HT-29 (cell line): ENCODE data around the gene ADGRL3. TPM values are rescaled to one million over a fixed set of nuclear protein-coding genes. Genes with fewer than 3 reads are reported as not detected.
A peak's percentile ranks its signal among the peaks of the same experiment; 100 is the strongest.

Experiments
- DNase-seq: peaks from one replicate; pipeline ENCODE4 v3.0.0-alpha.2; 2015; ENCODE audit warnings: low spot score
- total RNA-seq: library from RNA; depleted of rRNA; stranded (reverse); fragments of >200 nt; shearing (Covaris generic); gene quantifications from 2 replicates; pipeline ENCODE4 v1.2.3, GENCODE V29; 2014

Gene ADGRL3
- total RNA-seq, 1 experiment from 2014 or later, result not detected

DNA sequence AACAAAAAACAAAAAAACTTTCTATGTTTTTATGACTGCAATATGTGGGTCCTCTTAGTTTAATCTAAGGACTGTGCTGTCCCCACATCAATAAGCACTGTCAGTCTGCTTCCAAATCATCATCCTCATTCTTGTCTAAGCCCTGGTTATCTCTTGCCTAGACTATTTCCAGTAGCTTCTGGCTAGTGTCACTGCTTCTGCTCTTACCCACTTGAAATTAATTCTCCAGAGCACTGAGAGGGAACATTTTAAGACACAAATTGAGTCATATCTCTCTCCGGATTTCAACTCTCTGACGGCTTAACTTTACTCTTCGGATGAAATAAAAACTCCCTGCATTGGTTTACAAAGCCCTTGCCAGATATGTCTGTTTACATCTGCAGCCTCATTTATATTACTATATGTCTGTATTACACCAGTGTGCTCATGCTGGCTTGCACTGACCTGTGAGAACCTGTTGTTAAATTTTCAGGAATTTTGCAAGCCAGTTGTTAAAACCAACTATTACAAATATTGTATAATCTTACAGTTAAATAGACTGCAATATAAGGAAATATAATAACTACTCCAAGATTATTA is 345.9 kb downstream of the ADGRL3 start:
- no peak for DNase-seq

- DNase-seq, result no peak
Observed at GRCh38 chr4:61549336-61549735, 349.2 kb downstream of the ADGRL3 start.

DNA sequence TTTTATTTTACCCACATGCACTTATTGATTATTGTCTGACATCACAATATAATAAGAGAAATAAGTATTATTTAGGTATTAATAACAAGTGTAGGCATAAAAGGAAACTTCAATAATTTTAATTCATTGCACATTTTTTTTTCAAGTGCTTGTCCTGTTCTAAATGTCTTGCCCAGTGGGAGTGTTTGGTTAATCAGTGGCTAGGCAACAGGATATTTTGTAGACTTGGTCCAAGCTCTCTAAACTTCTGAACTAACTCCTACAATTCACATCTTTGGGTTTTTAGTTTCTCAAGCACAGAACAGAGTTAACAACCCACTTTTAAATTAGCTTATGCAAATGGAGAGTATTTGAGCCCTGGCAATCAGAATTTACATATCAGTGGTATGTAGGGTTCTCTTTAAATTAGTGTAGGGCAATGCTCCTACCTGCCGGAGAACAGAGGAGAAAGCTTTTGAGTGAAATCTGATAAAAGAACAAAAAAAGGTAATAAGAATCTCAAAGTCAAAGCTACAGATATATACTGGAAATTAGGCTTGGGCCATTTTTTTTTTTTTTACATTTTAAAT is 353.5 kb downstream of the ADGRL3 start:
- no peak for DNase-seq

- peak; percentile 79 for DNase-seq
Observed at GRCh38 chr4:61555789-61556188, 355.7 kb downstream of the ADGRL3 start.

- peak; percentile 70 for DNase-seq
Observed at GRCh38 chr4:61556277-61556676, 356.2 kb downstream of the ADGRL3 start.

DNA sequence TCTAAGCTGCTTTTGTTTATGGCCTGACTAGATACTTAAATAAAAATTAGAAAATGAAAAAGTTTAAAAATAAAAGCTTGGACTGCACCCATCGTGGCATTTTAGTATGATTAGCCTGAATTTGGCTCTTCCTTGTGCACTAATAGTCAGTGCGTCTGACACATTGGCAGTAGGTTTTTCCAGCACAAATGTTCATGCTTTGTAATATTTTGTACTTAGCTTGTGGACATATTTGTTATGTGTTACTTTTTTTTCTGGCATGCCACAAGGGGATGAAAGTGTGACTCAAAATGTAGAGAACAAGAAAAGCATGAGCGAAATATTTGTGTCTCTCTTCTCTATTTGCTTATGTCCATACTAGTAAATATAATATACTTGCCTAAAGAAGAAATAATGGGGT is 359.3 kb downstream of the ADGRL3 start:
- DNase-seq, result no peak

DNA sequence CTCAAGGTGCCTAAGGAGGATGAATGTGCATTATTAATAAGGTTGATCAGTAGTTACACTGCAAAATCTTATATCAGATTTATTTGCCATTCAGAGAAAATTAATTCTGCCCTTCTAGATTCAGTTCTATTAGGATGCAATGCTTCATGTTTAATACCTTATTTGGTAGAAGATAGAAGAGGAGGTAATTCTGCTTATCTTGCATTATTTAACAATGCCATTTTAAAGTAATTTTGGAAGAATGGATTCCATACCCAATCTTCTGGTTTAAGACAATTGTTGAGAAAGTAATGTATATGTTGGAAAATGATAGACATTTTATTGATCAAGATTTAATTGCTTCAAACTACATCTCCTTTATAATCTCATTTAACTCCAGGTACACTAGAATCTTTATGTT is 360.9 kb downstream of the ADGRL3 start:
- no peak for DNase-seq

DNA sequence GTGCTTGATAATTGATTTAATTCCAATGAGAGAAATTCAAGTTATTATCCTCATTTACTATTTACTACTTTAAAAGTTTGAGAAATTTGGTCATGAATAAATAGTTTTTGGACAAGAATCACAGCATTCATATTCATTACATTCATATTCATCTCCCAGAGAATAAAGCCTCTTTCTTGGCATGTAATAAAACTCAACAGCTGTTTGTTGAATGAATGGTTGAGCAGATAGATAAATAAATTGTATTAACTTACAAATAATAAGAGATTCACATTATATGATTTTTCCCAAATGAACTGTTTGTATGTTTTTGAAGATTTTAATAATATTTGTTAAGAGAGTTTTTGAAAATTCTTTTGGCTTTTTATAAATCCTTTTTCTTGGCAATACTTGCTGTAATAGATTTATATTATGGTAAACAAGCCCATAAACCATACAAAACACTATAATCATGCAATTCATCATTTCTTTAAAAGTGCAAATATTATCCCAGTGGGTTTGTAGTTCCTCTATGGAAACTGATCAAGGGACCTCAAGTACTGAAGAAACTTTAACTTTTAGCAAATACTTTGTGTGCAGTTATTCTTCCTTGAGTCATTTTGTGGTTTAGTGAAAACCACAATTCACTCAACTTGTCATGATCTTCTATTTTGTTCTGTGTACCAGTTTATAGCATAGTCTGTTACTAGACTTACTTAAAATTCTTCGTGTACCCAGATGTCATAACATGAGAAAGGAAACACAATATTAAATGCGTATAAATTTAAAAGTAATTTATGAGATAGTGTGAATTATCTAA is 371.8 kb downstream of the ADGRL3 start:
- DNase-seq, result no peak

- DNase-seq, result no peak
Observed at GRCh38 chr4:61575796-61576195, 375.7 kb downstream of the ADGRL3 start.

DNA sequence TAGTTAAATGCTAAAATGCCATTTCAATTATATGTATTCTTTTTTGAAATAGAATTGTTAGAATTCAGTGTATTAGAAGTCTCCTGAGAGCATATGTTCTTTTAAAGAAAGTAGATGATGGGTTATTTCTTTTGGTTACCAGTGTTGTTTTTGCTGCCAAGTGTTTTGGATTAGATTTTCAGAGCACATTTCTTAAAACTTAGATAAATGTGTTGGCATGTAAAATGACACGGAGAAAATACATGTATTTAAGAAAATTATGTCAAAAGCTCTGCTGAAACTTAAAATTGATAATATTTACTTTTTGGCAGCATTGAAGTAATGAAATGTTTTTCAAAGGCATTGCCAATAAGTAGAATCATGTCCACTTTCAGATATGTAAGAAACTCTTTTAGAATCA is 379.7 kb downstream of the ADGRL3 start:
- DNase-seq, result no peak

DNA sequence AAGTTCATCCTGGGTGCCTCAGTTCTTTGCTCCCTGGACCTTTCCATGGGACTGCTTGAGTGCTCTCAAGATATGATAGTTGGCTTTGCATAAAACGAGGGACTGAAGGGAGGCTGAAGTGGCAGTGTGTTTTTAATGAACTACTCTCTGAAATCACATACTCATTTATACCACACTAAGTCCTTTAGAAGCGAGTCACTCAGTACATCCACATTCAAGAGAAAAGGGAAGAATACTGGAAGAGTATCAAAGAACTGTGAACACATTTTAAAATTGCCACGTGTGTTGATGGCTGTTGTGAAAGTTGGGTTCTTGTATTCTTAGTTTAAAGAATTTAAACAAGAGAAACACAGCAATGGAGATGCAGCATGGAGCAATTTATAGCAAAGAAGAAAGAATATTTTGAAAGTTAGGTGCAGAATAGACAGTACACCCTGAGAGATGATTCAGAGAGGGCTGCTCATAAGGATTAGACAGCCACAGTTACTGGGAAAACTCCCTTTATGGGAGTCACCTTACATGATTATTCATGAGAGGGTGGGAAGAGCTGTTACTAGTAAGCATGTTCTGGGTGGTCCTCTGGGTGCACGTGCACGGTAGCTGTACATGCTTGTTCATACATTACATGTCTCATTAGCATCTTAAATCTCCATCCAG is 380.7 kb downstream of the ADGRL3 start:
- no peak for DNase-seq

DNA sequence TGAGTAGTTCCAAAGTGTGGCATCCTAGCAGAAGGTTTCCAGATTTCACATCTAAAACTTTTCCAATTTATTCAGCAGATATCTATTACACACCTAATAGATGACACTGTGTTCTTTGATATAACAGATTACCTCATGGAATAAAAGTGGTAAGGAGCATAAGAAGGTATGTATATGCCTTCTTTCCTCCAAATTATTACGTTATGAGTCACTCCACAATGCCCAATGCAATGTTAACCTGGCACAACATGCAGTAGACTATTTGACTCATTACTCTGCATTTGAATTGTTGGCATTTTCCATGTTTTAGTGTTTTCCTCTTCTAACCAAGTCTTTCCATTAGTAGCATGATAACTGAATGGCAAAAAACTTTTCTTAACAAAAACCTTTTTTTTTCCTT is 383.6 kb downstream of the ADGRL3 start:
- no peak for DNase-seq

- DNase-seq, result no peak
Observed at GRCh38 chr4:61588621-61589402, 388.7 kb downstream of the ADGRL3 start.

DNA sequence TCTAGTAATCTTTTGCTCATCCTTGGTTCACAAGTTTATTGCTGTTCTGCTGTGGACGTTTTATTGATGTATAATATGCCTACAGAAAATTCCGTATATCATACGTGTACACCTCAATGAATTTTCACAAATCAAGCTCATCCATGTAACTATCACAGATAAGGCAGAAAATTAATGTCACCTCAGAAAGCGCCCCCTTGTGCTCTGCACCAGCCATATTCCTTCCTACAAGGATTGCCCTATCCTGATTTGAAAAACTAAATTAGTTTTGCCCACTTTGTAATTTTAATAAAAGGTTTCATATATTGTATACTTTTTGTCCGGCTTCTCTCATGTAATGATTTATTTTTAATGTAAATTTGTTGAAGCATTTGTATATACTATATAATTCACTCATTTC is 390.8 kb downstream of the ADGRL3 start:
- DNase-seq, result no peak

GRCh38 chr4:61596606-61597340 is 396.6 kb downstream of the ADGRL3 start:
- no peak for DNase-seq

DNA sequence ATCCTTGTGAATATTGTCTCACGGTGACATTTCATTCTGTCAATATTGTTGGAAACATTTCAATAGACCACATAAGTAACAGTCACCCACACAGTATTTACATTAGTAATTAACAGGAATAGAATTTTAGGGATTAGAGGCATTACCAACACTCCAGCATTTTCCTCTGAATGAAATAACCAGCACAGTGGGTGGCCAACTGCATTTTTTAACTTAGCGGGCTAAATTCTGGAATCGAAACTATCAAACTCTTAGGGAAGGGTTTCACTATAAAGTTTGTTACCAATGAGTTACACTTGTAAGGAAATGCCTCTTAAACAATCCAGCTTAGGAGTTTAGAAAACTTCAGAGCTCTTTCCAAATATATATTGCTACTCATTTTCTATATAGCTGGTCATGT is 403.0 kb downstream of the ADGRL3 start:
- no peak for DNase-seq

- no peak for DNase-seq
Observed at GRCh38 chr4:61604054-61604453, 403.9 kb downstream of the ADGRL3 start.

GRCh38 chr4:61605984-61606383 is 405.9 kb downstream of the ADGRL3 start:
- DNase-seq, result no peak

- no peak for DNase-seq
Observed at GRCh38 chr4:61614231-61614630, 414.1 kb downstream of the ADGRL3 start.

- DNase-seq, result peak; percentile 25
Observed at GRCh38 chr4:61619528-61619927, 419.4 kb downstream of the ADGRL3 start.

DNA sequence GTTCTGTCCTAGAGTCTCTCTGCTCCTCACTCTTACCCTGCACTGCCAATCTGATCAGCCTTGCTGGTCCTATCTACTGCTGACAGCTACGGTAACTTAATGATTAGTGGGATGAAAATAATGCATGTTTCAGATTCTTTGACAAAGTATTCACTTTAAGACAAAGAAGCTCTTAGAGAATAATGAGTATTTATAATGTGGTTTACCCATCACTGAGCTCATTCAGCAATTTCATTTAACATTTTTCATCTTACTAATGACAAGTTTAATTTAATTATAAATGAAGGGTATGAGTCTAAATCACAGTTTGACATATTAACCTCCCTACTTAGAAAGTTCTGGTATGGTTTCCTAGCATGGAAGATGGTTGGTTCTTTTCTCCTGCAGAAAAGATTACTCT is 428.2 kb downstream of the ADGRL3 start:
- no peak for DNase-seq
